GM12891 (cell line): ENCODE results near the gene NEU1.

Experiments used
- PAX5 ChIP-seq: IDR thresholded peaks from 2 replicates; pipeline ENCODE4 v1.6.1; 2011; ENCODE audit warnings: low read length, moderate library complexity, mild to moderate bottlenecking; ENCODE audit not compliant: insufficient read depth, severe bottlenecking
- POLR2A ChIP-seq: IDR thresholded peaks from 2 replicates; pipeline ENCODE4 v1.6.1; 2011; ENCODE audit warnings: low read depth, low read length, control low read depth
- POLR2AphosphoS5 ChIP-seq: IDR thresholded peaks from 2 replicates; pipeline ENCODE4 v1.6.1; 2011; ENCODE audit warnings: low read depth, low read length, control low read depth
- SPI1 ChIP-seq: IDR thresholded peaks from 2 replicates; pipeline ENCODE4 v1.6.1; 2011; ENCODE audit warnings: low read depth, low read length, control low read depth

DNA sequence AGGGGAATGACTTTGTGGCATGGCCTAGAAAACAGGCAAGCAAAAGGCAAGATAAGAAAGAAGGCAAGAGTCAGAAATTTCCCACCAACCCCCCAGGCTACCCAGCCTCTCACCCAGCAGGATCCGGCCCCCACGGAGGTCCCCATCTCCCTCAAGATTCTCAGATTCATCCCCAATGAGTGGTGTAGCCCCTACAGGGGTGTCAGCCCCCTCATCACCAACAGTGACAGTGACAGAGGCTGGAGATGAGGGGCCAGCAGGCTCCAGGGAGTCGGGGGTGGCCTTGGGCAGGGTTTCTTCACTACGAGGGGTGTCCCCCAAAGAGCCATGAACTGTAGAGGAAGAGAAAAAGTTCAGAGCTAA lies 33.9 kb upstream of the NEU1 start:
- TF ChIP-seq POLR2A (no peak), POLR2AphosphoS5 (no peak), SPI1 (no peak), PAX5 (no peak)
